ENCODE measurements around the gene ACTC1. TPM values are rescaled to one million over a fixed set of nuclear protein-coding genes. Genes with fewer than 3 reads are reported as not detected.

Gene ACTC1
- total RNA-seq (2021), result not detected in 2 replicates
- Bru-seq, nascent RNA, result percentile 17 among the genes with signal in this experiment
- BruChase-seq, experiment 1, labeled RNA remaining after a 2-hour chase, result not detected
- BruChase-seq, experiment 2, labeled RNA remaining after a 6-hour chase, result percentile 46 among the genes with signal in this experiment
- long read RNA-seq, result 0 reads

GRCh38 chr15:34795267-34796081 lies at the start of gene ACTC1:
Gene ACTC1, minus strand, starts transcription at chr15:34795549. Its CDS starts 741 bp downstream, at chr15:34794808.
- Histone ChIP-seq H3K4me2 (peak within 1 kb of the TSS; percentile 13; the same call in 1 of the 2 replicates), H3K4me1 (replicated peaks; ENCODE audit: insufficient read depth) (no peaks in the 10 kb centered on the region), H3F3A (ENCODE audit: insufficient read depth, low read depth) (no peaks in the 10 kb centered on the region), H3K4me3 (no peak within 1 kb of the TSS), H2AFZ (no peak within 1 kb of the TSS), H3K9me2 (ENCODE audit: insufficient read depth) (no peaks in the 10 kb centered on the region), H4K20me1 (ENCODE audit: insufficient read depth) (no peaks in the 10 kb centered on the region), H3K27ac (no peak within 1 kb of the TSS), H3K27me3 (ENCODE audit: insufficient read depth, low read depth) (peaks cover 39% of the 10 kb centered on the region), H3K79me2 (ENCODE audit: low read depth) (no peaks in the 10 kb centered on the region), H3K36me3 (ENCODE audit: low read depth) (no peaks in the 10 kb centered on the region), H3K9me3 (ENCODE audit: insufficient read depth, low read depth) (no peaks in the 10 kb centered on the region)
- no peak for TF ChIP-seq CTCF (conservative IDR thresholded peaks at IDR 0.05)
- TF ChIP-seq EZH2 (IDR thresholded peaks at IDR 0.05; ENCODE audit: low read depth), result no peak
- CTCF ChIA-PET, result interaction anchor here (0.5 to 0.7 kb wide), 3 partner anchors 25 to 127 kb away, joined by 3 read pairs; no protein-coding TSS in a partner anchor
- POLR2A ChIA-PET (ENCODE audit: unreplicated experiment), result no interaction called here
- intact Hi-C loops (cut with micrococcal nuclease; ENCODE audit: unreplicated experiment), result no loop called here
- peak in 1 of 2 experiments; percentile 61 for DNase-seq
- no TSS peak for BruUV-seq (replicated peaks)

- ChIA-PET CTCF (no interaction called here), POLR2A (ENCODE audit: unreplicated experiment) (no interaction called here)
- DNase-seq, result no peak
- H3K4me2 ChIP-seq, result no peak overlapping the region
- no peaks in the 10 kb centered on the region for H3K9me3 ChIP-seq (ENCODE audit: insufficient read depth, low read depth)
- H3K9me2 ChIP-seq (ENCODE audit: insufficient read depth), result no peaks in the 10 kb centered on the region
- H3K27me3 ChIP-seq (ENCODE audit: insufficient read depth, low read depth), result no peaks in the 10 kb centered on the region
- H3F3A ChIP-seq (ENCODE audit: insufficient read depth, low read depth), result no peaks in the 10 kb centered on the region
- H3K27ac ChIP-seq, result no peak overlapping the region
- no peak overlapping the region for H2AFZ ChIP-seq
- no peaks in the 10 kb centered on the region for H3K4me1 ChIP-seq (replicated peaks; ENCODE audit: insufficient read depth)
- H3K4me3 ChIP-seq, result no peak overlapping the region
- intact Hi-C loops (cut with micrococcal nuclease; ENCODE audit: unreplicated experiment), result no loop called here
- no peaks in the 10 kb centered on the region for H3K36me3 ChIP-seq (ENCODE audit: low read depth)
- BruUV-seq (replicated peaks), result no TSS peak
- TF ChIP-seq CTCF (conservative IDR thresholded peaks at IDR 0.05) (no peak), EZH2 (IDR thresholded peaks at IDR 0.05; ENCODE audit: low read depth) (no peak)
- H4K20me1 ChIP-seq (ENCODE audit: insufficient read depth), result no peaks in the 10 kb centered on the region
- no peaks in the 10 kb centered on the region for H3K79me2 ChIP-seq (ENCODE audit: low read depth)
Observed at GRCh38 chr15:34841262-34841725, 45.9 kb upstream of the ACTC1 start.

GRCh38 chr15:34838282-34838681 lies 42.9 kb upstream of the ACTC1 start:
- no TSS peak for BruUV-seq (replicated peaks)
- H3K36me3 ChIP-seq (ENCODE audit: low read depth), result no peaks in the 10 kb centered on the region
- CTCF ChIA-PET, result no interaction called here

More at GRCh38 chr15:34838282-34838681, 42.9 kb upstream of the ACTC1 start:
- Histone ChIP-seq H2AFZ (no peak overlapping the region), H3K4me1 (replicated peaks; ENCODE audit: insufficient read depth) (no peaks in the 10 kb centered on the region), H3K9me3 (ENCODE audit: insufficient read depth, low read depth) (no peaks in the 10 kb centered on the region), H3K79me2 (ENCODE audit: low read depth) (no peaks in the 10 kb centered on the region), H3K9me2 (ENCODE audit: insufficient read depth) (no peaks in the 10 kb centered on the region), H4K20me1 (ENCODE audit: insufficient read depth) (no peaks in the 10 kb centered on the region), H3K27me3 (ENCODE audit: insufficient read depth, low read depth) (no peaks in the 10 kb centered on the region), H3F3A (ENCODE audit: insufficient read depth, low read depth) (no peaks in the 10 kb centered on the region), H3K4me3 (no peak overlapping the region), H3K4me2 (no peak overlapping the region), H3K27ac (no peak overlapping the region)
- DNase-seq, result no peak
- intact Hi-C loops (cut with micrococcal nuclease; ENCODE audit: unreplicated experiment), result no loop called here
- TF ChIP-seq CTCF (conservative IDR thresholded peaks at IDR 0.05) (no peak), EZH2 (IDR thresholded peaks at IDR 0.05; ENCODE audit: low read depth) (no peak)
- POLR2A ChIA-PET (ENCODE audit: unreplicated experiment), result no interaction called here

Measured in PC-9 (cell line).